Activated T-cell treated with anti-CD3 and anti-CD28 coated beads, Interleukin-2, amount 50 U/mL, for 24 hours (primary cell): ENCODE data around the gene SF3B3.
"Not testable (repeated sequence)": the region's sequence is repeated elsewhere in the genome, so short reads cannot be mapped to it uniquely, and the experiment has no call there.

ENCODE experiments used
- DNase-seq: peaks from one replicate; pipeline ENCODE4 v3.0.0-alpha.2; 2020
- H3K27ac Mint-ChIP-seq: 2 replicates; pipeline ENCODE4 v1.8.0; 2020; ENCODE audit warnings: mild to moderate bottlenecking, mixed read lengths
- H3K27me3 Mint-ChIP-seq: 2 replicates; pipeline ENCODE4 v1.8.0; 2020; ENCODE audit warnings: mixed read lengths
- H3K36me3 Mint-ChIP-seq: 2 replicates; pipeline ENCODE4 v1.8.0; 2020; ENCODE audit warnings: low read depth, mixed read lengths
- H3K4me1 Mint-ChIP-seq: 2 replicates; pipeline ENCODE4 v1.8.0; 2020; ENCODE audit warnings: low read depth, mixed read lengths
- H3K4me3 Mint-ChIP-seq: 2 replicates; pipeline ENCODE4 v1.8.0; 2020; ENCODE audit warnings: mild to moderate bottlenecking, moderate library complexity, mixed read lengths
- H3K9me3 Mint-ChIP-seq: 2 replicates; pipeline ENCODE4 v1.8.0; 2020; ENCODE audit warnings: mixed read lengths

The SF3B3 gene

DNA sequence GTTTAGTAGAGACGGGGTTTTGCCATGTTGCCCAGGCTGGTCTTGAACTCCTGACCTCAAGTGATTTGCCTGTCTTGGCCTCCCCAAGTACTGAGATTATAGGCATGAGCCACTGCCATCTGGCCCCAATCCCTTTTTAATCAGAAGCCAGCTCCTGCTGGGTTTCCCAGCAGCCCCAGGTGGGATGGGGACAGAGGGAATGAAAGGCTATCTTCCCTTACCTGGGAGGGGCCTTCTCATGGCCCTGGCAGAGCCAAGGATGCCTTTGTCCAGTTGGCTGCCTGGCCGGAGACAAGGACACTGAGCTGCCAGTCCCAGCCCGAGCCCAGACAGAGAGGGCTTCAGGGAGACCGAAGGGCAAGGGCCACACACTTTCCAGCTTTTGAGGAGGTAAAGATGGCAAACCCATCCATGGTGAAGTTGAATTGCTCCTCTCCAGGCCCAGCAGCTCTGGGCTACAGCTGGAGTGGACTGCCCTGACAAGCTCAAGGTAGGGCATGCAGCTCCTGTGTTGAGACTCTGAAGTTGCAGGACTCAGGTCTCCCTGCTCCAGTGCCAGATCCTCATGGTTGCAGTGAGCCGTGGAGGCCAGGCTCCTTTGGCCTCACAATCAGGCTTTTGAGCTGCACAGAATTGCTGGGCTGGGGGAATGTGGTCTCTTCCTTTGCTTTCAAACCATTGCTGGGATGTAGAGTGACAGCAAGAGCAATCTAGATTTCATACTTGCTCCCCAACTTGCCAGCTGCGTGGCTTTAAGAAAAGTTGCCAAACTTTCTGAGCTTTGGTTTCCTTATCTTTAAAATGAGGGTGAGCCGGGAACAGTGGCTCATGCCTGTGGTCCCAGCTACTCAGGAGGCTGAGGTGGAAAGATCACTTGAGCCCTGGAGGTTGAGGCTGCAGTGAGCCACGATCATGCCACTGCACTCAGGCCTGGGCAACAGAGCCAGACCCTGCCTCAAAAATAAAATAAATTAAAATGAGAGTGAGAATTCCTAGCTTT, 78.3 kb downstream of the SF3B3 start:
- H3K27me3 Mint-ChIP-seq: no peaks in the 10 kb centered on the region
- H3K9me3 Mint-ChIP-seq: no peaks in the 10 kb centered on the region
- no peak overlapping the region for H3K4me3 Mint-ChIP-seq
- no peaks in the 10 kb centered on the region for H3K36me3 Mint-ChIP-seq
- no peaks in the 10 kb centered on the region for H3K4me1 Mint-ChIP-seq
- no peak overlapping the region for H3K27ac Mint-ChIP-seq
- no peak for DNase-seq

DNA sequence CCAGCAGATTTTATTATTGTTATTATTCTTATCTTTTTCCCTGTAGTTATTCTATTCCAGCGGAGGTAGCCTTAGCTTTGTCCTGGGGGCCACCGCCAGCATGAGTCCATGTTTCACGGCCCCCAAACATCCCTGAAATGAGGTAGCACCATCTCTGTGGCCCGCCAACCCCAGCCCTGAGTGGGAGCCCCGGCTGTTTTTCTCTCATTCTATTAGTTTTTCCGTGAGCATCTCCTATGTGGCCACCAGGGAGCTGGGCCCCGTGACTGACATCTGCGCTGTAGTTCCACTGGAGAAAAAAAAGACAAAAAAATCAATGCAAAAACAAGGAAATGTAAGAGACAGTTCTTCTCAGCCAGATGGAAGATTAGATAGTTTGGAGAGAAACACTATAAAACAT, 79.2 kb downstream of the SF3B3 start:
- no peaks in the 10 kb centered on the region for H3K9me3 Mint-ChIP-seq
- no peaks in the 10 kb centered on the region for H3K36me3 Mint-ChIP-seq

DNA sequence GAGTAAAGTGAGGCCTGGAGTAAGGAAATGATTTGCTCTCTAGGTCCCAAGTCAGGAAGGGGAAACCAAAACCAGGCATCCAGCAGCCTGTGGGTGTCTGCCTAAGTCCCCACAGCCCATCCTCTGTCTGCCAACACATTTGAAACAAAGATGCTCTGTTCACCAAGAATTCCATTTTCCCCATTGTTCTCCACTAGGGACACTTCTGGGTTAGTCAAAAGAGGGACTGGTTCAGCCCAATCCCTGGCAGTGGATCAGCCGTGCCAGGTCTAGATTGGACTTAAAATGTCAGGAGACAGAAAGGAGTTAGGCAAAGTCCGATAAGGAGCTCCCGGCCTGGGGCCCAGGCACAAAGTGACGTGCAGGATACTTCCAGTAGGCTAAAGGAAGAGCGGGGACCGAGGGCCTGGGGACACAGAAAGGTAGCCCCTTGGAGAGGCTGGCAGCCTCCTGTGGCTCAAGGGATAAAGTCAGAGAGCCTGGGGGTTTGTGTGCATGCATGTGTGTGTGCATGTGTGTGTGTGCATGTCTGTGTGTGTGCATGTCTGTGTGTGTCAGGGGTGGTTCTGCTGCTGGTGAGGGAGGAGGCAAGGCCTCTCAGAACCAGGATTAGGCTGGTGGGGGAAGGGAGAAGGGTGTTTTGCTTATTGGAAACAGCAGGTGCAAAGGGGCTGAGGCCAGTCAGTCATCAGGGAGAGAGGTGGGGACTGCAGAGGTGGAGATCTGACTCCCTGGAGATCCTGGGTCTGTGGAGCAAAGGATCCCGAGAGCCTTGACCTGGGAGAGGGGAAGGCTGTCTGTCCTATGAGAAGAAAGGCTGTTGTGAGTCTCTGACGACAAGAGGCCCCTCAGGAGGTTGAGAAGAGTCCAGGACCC, 81.0 kb downstream of the SF3B3 start:
- Mint-ChIP-seq H3K4me3 (no peak overlapping the region), H3K27ac (no peak overlapping the region), H3K4me1 (no peaks in the 10 kb centered on the region), H3K9me3 (no peaks in the 10 kb centered on the region), H3K36me3 (no peaks in the 10 kb centered on the region), H3K27me3 (no peaks in the 10 kb centered on the region)
- no peak for DNase-seq

More for the DNA sequence above, 79.2 kb downstream of the SF3B3 start:
- Mint-ChIP-seq H3K27ac (no peak overlapping the region), H3K4me1 (no peaks in the 10 kb centered on the region), H3K4me3 (no peak overlapping the region), H3K27me3 (no peaks in the 10 kb centered on the region)
- DNase-seq: no peak

DNA sequence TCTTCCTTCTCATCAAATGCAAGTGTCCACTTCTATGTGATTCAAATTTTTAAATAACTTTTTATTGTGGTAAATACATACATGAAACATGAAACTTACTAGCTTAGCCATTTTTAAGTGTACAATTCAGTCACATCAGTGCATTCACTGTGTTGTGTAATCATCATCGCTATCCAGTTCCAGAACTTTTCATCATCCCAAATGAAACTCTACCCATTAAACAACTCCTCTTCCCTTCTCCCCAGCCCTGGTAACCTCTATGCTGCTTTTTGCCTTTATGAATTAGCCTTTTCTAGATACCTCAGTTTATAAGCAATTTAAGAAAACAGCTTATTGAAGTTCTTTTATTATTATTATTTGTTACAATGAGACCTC, 81.7 kb downstream of the SF3B3 start:
- H3K4me1 Mint-ChIP-seq: no peaks in the 10 kb centered on the region
- no peak overlapping the region for H3K27ac Mint-ChIP-seq
- H3K36me3 Mint-ChIP-seq: no peaks in the 10 kb centered on the region
- H3K4me3 Mint-ChIP-seq: no peak overlapping the region
- DNase-seq: no peak
- H3K27me3 Mint-ChIP-seq: no peaks in the 10 kb centered on the region
- H3K9me3 Mint-ChIP-seq: no peaks in the 10 kb centered on the region

DNA sequence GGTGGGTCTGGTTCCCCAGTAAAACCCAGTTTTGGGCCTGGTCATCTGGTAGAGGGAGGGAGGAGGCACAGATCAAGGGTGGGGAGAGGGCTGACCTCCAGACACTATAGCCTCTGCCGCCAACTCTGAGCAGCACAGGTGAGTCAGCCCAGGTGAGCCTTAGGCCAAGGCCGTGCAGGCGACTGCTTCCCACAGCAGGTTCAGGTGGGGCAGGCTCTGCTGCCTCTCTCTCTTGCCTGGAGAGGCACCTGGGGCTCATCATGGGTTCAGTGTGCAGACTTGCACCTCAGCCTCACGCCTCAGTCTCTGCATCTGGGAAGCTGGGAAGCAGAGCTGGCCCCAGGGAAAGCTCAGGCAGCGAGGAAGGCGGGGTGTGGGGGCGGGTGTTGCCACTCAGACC, 84.9 kb downstream of the SF3B3 start:
- Mint-ChIP-seq H3K36me3 (no peaks in the 10 kb centered on the region), H3K27ac (no peak overlapping the region), H3K9me3 (no peaks in the 10 kb centered on the region), H3K4me1 (no peaks in the 10 kb centered on the region), H3K27me3 (no peaks in the 10 kb centered on the region), H3K4me3 (no peak overlapping the region)
- no peak for DNase-seq

DNA sequence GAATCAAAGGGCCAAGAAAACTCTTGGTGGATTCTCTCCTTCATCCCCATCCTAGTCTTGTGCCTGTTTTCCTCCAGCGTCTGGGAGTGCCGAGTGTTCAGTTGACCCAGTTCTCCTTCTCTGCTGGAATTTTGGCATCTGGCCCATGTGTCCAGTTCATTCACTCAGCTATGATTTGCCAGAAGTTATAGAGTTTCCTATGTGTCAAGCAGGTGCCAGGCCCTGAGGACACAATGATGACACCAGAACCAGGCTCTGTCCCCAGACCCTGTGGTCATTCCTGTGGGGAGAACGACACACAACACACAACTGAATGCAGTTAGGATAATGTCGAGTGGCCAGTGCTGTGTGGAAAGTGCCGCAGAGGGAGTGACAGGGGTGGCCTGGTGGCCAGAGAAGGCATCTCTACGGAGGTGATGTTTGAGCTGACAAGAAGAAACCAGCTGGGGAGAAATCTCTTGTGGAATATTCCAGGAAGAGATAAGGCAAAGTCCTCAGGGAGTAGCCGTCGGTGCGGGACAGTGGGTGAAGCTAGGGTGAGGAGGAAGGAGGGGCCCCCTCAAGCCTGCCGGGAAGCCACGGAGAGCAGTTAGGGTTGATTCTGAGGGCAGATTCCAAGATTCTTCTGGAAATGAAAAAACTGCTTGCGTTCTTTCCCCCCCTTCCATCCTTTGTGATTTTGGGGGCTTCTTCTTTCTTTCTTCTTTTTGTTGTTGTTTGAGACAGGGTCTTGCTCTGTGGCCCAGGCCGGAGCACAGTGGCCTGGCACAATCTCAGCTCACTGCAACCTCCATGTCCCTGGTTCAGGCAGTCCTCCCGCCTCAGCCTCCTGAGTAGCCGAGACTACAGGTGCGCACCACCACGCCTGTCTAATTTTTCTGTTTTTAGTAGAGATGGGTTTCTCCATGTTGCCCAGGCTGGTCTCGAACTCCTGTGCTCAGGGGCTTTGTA, 86.9 kb downstream of the SF3B3 start:
- H3K27me3 Mint-ChIP-seq: no peaks in the 10 kb centered on the region
- H3K9me3 Mint-ChIP-seq: no peaks in the 10 kb centered on the region
- no peak overlapping the region for H3K27ac Mint-ChIP-seq
- no peaks in the 10 kb centered on the region for H3K36me3 Mint-ChIP-seq
- no peak overlapping the region for H3K4me3 Mint-ChIP-seq
- H3K4me1 Mint-ChIP-seq: no peaks in the 10 kb centered on the region
- DNase-seq: no peak

DNA sequence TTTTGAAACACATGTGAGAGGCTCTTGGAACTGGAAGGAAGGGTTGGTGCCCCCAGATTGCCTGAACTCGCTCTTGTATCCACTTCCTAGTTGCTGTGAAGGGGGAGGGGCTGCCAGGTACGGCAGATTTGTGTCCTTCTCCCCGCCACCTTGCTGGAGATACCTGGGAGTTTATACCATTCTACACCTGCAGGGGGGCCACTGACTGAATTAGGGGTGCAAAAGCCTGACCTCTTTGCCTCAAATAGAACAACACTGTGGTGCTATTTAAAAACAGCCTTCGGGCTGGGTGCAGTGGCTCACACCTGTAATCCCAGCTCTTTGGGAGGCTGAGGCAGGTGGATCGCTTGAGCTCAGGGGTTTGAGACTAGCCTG, 87.6 kb downstream of the SF3B3 start:
- no peaks in the 10 kb centered on the region for H3K36me3 Mint-ChIP-seq
- no peaks in the 10 kb centered on the region for H3K27me3 Mint-ChIP-seq
- H3K4me3 Mint-ChIP-seq: no peak overlapping the region
- H3K4me1 Mint-ChIP-seq: no peaks in the 10 kb centered on the region
- no peak for DNase-seq
- H3K27ac Mint-ChIP-seq: no peak overlapping the region
- H3K9me3 Mint-ChIP-seq: no peaks in the 10 kb centered on the region

DNA sequence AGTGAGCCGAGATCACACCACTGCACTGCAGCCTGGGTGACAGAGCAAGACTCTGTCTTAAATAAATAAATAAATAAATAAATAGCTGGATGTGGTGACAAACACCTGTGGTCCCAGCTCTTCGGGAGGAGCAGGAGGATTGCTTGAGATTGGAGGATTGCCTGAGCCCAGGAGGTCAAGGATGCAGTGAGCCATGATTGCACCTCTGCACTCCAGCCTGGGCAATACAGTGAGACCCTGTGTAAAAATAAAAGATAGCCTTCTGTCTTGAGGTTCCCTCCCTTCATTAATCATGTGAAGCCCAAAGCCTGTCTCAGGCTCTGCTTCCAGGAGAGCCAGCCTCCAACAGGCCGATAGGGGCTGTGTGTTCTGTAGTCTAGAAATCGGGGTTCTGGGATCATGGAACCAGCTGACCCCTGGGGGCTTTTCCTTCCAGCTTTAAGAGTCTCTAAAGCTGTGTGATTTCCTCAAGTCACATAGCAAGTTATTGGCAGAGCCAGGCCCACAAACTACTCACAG, 88.2 kb downstream of the SF3B3 start:
- Mint-ChIP-seq H3K27me3 (no peaks in the 10 kb centered on the region), H3K9me3 (no peaks in the 10 kb centered on the region), H3K36me3 (no peaks in the 10 kb centered on the region), H3K27ac (no peak overlapping the region), H3K4me3 (no peak overlapping the region), H3K4me1 (no peaks in the 10 kb centered on the region)
- DNase-seq: no peak

DNA sequence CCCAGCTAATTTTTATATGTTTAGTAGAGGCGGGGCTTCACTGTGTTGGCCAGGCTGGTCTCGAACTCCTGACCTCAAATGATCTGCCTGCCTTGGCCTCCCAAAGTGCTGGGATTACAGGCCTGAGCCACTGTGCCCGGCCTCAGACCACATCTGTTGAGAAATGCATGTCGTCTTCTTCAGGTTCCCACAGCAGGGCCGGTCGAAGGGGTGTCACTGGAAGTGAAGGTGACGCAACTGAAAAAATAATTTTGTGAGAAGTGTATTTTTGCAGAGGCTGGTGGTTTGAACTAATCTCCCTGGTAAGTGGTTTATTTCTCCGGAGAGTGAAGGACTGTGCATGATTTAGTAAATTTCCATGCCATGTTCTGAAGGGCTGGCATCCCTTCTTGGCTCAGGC, 89.3 kb downstream of the SF3B3 start:
- no peak overlapping the region for H3K27ac Mint-ChIP-seq
- H3K4me1 Mint-ChIP-seq: no peaks in the 10 kb centered on the region
- no peaks in the 10 kb centered on the region for H3K36me3 Mint-ChIP-seq
- no peak overlapping the region for H3K4me3 Mint-ChIP-seq
- no peaks in the 10 kb centered on the region for H3K27me3 Mint-ChIP-seq
- H3K9me3 Mint-ChIP-seq: no peaks in the 10 kb centered on the region
- no peak for DNase-seq

DNA sequence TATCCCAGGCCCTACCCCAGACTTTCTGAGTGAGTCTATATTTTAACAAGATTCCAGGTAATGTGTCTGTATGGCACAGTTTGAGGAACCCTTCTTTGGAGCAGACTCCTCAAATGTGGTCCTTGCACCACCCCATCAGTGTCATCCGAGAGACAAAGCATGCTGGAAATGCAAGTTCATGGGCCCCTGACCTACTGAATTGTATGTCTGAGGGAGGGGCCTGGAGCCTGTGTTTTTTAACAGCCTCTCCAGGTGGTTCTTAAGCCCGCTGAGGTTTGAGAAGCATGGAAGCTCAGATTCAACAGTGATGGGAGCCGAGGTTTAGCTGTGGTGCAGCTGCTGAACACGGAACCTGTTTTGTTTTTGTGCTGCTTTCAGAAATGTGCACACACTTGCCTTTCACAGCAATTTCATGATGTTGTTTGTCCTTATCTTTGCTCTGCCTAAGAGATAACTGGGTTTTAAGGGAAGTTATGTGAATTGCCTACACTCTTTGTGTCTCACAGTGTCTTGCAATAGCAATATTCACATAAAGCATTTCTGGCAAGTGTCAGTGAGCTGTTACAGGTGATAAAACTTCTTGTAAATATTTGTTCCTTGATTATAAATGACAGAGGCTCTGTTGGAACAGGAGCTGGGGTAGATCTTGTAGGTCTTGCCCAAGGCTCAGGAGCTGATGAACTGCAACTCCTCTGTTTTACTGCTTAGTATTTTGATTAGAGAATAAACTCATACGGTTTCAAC, 90.8 kb downstream of the SF3B3 start:
- Mint-ChIP-seq H3K27ac (no peak overlapping the region), H3K9me3 (no peaks in the 10 kb centered on the region), H3K4me3 (no peak overlapping the region), H3K27me3 (no peaks in the 10 kb centered on the region), H3K36me3 (no peaks in the 10 kb centered on the region), H3K4me1 (no peaks in the 10 kb centered on the region)
- DNase-seq: no peak

DNA sequence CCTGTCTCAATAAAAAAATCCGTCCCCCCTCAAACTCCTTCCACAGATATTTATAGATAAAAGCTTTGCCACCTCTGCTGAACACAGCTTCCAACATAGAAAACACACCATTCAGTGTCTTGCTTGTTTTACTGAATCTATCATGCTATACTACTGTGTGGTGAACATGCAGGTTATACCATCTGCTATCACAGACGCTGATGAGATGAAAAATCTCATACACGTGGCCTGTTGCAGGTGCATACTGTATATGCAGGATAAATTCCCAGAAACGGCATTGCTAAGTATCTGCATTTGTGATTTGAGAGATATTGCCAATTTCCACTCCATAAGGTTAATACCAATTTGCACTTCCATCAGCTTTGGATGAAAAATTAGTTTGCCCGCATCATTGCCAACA, 92.3 kb downstream of the SF3B3 start:
- Mint-ChIP-seq H3K4me1 (no peaks in the 10 kb centered on the region), H3K27ac (no peak overlapping the region), H3K27me3 (no peaks in the 10 kb centered on the region), H3K4me3 (no peak overlapping the region), H3K36me3 (no peaks in the 10 kb centered on the region), H3K9me3 (no peaks in the 10 kb centered on the region)
- no peak for DNase-seq

DNA sequence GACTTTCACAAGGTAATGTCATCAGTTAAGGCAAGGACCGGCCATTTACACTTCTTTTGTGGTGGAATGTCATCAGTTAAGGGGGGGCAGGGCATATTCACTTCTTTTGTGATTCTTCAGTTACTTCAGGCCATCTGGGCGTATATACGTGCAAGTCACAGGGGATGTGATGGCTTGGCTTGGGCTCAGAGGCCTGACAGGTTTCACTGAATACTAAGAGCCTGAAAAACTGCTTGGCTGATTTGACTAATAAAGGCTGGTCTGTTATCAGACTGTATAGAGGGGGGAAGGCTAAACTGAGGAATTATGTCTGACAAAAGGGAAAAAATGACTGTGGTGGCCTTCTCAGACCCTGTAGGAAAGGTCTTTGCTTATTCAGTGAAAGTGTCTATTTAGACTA, 98.2 kb downstream of the SF3B3 start:
- H3K9me3 Mint-ChIP-seq, H3K4me1 Mint-ChIP-seq, DNase-seq, H3K27me3 Mint-ChIP-seq, H3K36me3 Mint-ChIP-seq, H3K4me3 Mint-ChIP-seq, H3K27ac Mint-ChIP-seq: not testable (repeated sequence)
